Mucosa of gallbladder (tissue), 1 donor: ENCODE measurements around the gene UBAC2. TPM values are rescaled to one million over a fixed set of nuclear protein-coding genes. Genes with fewer than 3 reads are reported as not detected.
"Not testable (repeated sequence)": the region's sequence is repeated elsewhere in the genome, so short reads cannot be mapped to it uniquely, and the experiment has no call there.

Experiments used
- DNase-seq: peaks from one replicate; pipeline ENCODE4 v3.0.0-alpha.2; 2020; ENCODE audit warnings: low spot score
- total RNA-seq: library from RNA; stranded (reverse); gene quantifications from one replicate; pipeline ENCODE4 v1.2.1, GENCODE V29; 2021
- donor health status: DM: no; HTN: no; CAD: no.

UBAC2 gene
- total RNA-seq, 1 donor from 2014 or later: 65.8 TPM

GRCh38 chr13:99182439-99182838, 18.2 kb upstream of the UBAC2 start:
- no peak for DNase-seq

GRCh38 chr13:99185606-99186005, 15.0 kb upstream of the UBAC2 start:
- DNase-seq: no peak

DNA sequence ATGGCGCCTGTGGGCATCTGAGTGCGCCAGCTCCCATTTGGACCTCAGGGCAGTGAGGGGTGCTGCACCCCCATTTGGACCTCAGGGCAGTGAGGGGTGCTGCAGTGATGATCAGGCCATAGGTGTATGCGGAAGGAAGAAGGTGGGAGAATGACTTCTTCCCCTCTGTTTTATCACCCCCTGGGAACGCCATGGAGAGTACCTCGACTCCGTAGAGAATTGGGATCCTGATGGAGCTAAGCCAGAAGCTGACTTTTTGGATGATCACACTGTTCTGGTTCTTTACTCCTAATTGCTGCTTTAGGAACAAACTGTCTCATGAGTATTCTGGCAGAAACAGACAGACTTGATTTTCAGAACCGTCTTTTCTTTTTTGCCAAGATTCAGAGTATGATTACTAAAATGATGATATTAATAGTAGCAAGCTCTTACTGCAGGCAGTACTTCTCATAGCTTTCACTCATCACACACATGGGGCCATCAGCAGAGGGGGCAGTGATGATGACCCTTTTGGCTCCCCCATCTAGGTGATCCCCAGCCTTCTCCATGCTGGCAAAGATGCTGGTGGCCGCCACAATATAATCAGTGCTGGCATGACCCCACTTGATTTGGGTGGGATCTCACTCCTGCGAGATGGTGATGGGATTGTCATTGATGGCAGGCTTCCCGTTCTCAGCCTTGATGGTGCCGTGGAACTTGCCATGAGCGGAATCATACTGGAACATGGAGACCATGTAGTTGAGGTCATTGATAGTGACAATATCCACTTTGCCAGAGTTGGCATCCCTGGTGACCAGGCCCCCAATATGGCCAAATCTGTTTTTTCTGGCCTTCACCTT, 10.3 kb upstream of the UBAC2 start:
- DNase-seq: no peak

- no peak for DNase-seq
These were observed 9.2 kb upstream of the UBAC2 start for GRCh38 chr13:99191336-99191899.

DNA sequence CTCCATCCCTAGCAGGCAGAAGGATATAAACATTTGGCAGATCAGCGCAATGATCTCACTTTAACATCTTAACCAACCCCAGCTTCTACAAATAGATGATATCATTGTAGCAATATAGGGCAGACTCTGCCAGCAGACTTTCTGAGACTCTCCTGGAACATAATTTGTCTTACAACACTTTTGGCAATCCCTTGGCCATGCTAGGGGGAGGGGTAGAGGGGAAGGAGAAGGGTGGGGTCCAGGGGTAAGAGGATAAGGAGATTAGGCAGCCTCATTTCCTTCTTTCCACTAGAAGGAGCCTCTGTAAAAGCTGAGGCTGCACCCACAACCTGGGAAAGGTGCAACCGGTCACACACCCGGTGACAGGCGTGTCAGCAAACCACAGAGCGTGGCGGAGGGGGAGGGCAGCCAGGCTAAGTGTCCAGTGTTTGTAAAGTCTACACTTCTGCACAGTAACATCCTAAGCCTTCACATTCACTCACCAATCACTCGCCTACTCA, 8.7 kb upstream of the UBAC2 start:
- DNase-seq: no peak

DNA sequence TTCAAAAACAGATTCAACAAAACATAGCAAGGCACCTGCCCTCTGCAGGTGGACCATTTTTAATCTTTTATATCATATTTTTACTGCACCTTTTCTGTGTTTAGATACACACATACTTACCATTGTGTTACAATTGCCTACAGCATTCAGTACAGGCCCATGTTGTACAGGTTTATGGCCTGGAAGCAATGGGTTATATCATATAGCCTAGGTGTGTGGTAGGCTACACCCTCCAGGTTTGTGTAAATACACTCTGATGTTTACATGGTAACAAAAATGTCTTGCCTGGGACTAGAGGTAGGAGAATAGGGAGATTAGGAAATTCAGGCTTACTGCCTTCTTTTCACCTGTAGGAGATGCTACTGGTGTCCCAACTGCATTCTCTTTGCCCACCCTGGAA, 8.2 kb upstream of the UBAC2 start:
- no peak for DNase-seq

- no peak for DNase-seq
These were observed 7.5 kb upstream of the UBAC2 start for GRCh38 chr13:99193152-99193551.

GRCh38 chr13:99196466-99197116, 4.1 kb upstream of the UBAC2 start:
- no peak for DNase-seq

DNA sequence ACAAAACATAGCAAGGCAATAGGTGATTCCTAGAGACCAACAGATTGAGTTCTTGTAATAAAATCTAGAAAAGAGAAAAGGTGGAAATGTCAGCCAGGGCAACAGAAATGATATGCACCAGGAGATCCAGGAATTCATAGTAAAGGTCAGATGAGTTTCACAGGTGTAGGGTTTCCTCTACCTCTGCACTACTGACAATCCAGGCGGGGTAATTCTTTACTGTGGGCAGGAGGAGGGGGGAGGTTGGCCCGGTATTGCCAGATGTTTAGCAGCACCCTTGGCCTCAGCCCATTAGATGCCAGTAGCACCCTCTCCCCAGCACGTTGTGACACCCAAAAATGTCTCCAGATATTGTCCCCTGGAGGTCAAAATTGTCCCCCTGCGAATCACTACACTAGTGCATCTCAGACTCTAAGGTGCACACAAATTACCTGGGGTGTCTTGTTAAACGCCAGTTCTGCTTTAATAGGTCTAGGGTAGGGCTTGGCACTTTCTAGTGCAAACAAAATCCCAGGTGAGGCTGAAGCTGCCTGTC, 3.5 kb upstream of the UBAC2 start:
- DNase-seq: no peak

DNA sequence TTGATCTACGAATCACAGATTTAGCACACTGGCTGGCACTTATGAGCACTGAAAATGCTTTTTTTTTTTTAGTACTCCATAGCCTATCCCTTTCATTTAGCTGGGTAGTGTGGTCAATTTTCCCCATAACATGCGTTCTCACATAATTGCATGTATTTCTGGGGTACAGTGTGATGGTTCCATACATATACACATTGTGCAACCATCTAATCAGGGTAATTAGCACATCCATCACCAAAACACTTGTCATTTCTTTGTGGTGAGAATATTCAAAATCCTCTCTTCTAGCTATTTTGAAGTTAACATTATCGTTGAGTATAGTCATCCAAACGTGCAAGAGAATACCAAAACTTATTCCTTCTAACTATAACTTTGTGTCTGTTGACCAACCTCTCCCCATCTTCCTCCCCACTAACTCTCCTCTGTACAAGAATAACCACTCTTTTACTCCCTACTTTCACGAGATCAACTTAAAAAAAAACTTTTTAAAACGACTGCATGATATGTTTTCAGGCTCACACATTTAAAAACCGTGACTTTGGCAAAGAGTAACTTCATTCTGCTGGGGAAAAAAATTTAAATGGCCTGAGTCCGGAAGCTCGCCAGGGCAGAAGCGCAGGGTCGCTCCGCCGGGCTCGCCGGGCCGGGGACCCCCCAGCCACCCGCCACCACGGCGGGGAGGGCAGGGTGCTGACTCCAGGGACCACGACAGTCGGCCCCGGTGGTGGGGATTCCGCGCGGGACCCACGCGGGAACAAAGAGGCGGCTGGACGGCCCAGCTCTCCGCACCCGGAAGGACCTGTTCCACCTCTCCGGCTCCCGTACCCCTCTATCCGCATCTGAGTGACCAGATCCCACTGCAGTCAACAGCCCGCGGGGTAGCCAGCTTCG, 868 bp upstream of the UBAC2 start:
- no peak for DNase-seq

DNA sequence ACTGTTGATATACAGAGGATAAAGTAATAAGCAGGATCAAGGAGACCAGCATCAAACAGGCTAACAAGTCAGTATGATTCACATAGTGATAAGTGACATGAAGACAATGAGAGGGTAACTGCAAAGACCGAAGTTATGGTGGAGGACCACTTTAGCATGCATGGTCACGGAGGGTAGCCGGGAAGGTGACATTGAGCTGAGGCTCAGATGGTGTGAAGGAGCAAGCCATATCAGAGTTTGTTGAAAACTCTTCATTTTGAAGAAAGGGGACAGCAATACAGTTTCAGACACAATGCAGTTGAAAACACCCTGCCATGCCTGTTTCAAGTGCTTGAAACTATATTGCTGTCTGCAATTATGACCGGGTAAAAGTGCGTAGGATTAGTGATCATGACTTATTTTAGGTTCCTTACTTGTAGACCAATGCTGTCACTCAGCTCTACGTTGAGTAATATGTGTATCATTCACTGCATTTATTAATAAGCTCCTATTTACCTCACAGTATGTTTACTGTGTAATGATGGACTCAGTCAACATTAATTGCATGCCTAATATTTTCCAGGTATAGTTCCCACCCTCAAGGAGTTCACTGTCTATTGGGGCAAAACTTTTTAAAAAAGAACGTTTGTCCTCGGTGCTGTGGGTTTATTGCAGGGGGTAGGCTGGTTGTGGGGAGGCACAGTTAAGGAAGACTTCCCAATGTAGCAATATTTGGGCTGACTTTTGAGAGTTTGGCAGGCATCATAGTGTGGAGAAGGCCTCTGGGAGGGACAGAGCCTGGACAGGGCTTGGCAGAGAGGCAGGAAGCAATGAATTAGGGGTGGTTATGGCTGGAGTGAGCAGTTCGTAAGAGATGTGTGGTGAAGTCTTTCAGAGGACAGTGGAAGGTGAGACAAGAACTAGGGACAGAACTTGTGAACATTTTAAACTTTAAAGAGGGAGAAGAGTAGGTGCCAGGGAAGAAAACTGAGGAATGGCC, 3.2 kb downstream of the UBAC2 start:
- no peak for DNase-seq

DNA sequence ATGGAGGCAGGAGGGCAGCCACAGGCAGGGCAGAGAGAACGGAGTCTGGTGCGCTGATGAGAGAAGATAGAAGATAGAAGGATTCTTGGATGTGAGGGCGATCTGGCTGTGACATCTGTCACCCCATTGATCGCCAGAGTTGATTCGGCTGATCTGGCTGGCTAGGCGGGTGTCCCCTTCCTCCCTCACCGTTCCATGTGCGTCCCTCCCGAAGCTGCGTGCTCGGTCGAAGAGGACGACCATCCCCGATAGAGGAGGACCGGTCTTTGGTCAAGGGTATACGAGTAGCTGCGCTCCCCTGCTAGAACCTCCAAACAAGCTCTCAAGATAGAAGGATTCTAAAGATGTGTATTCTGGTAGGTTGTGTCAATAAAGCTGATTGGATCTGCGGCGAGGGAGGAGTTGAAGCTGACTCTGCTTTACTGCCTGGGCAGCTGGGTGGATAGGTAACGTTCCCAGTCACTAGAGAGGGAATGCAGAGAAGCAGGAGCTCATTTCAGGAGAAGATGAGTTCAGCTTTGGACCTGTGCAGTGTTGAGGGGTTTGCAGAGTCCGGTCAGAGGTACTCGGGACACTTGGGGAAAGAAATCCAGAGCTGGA, 5.1 kb downstream of the UBAC2 start:
- no peak for DNase-seq

DNA sequence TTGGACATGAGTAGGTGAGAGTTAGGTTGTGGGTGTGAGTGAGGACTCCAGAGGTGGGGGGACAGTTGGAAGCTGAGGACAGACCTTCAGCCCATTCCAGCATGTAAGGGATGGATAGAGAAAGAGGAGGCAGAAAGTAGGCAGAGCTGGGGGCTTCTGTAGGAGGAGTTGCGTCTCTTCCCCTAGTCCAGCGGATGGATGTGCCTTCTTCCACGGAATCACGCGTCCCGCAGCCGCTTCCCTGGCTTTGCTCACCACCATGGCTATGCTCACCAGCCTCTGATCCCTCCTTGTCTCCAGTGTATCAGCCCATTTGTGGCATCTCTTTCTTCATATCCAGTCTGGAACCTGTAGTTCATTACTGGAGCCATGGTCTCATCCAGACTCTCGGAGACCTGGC, 5.6 kb downstream of the UBAC2 start:
- DNase-seq: no peak

- DNase-seq: no peak
These were observed 6.2 kb downstream of the UBAC2 start for GRCh38 chr13:99206873-99207272.

DNA sequence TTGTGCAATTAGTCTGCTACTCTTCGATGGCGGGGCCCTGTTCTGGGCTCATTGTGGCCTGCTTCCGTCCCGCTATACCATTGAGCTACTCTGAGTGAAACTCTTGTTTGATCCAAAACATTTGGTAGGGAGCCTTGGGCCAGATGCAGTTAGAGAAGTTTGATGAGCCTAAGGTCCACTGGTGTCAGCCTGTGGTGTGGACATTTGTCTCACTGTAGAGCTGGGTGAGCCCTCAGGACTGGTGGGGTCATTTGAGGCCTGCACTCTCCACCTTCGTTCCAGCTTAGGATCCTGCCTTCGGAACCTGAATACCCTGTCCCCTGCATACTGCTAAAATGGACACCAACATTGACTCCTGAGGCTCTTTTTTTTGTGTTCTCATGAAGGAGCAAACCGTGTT, 6.9 kb downstream of the UBAC2 start:
- DNase-seq: no peak

- DNase-seq: no peak
These were observed 7.5 kb downstream of the UBAC2 start for GRCh38 chr13:99208185-99208584.

GRCh38 chr13:99208845-99209527, 8.3 kb downstream of the UBAC2 start:
- no peak for DNase-seq

DNA sequence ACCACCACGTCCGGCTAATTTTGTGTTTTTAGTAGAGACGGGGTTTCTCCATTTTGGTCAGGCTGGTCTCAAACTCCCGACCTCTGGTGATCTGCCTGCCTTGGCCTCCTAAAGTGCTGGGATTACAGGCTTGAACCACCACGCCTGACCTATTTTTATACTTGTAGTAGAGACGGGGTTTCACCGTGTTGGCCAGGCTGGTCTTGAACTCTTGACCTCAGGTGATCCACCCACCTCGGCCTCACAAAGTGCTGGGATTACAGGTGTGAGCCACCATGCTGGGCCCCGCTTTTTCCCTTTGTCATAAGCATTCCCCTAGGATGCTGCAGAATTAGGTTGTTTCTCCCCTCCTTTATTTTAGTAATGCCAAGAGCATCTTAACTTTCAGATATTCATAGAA, 10.0 kb downstream of the UBAC2 start:
- DNase-seq: not testable (repeated sequence)

DNA sequence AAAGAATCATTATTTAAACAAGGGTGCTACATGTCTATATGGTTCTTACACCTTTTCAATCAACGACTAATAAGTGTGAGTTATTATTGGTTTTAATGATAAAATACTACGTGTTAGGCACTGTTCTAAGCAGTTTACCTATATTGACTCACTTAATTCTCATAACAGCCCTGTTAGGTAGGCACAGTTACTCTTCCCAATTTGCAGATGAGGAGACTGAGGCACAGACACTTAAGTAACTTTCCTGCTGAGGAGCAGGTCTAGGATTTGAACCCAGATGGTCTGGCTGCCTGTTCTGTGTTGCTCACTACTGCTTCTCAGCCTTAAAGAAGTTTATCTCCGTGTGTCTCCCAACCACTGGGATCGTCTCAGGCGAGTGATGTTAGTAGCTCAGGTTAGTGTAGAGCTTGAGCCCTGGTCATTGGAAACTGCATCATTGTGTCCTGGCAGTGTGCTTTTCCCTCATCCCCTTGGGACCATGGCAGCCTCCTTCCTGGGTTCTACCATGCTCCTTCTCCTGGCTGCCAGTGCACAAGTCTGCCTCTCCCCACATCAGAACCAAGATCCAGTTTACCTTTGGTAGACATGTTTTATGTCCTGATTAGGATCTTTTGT, 10.9 kb downstream of the UBAC2 start:
- no peak for DNase-seq
